ENCODE data around the gene UNC5CL.

GRCh38 chr6:41027799-41028560, 11.0 kb downstream of the UNC5CL start:
- no peak for TF ChIP-seq YY1 (IDR thresholded peaks at IDR 0.05; ENCODE audit: insufficient read depth, insufficient read length)
- no peak for TF ChIP-seq SUZ12 (IDR thresholded peaks at IDR 0.05; ENCODE audit: extremely low read depth, insufficient read depth, insufficient read length)

Data from NT2/D1 (cell line).